K562 (cell line): ENCODE results near the gene WBP2NL. TPM values are rescaled to one million over a fixed set of nuclear protein-coding genes. Genes with fewer than 3 reads are reported as not detected.

ENCODE experiments used
- ATAC-seq: fragments of 200-7000 bp; cut with Tn5 transposase; 3 replicates; pipeline ENCODE4 v1.9.1; 2020; ENCODE audit warnings: moderate library complexity
- BruUV-seq: library from RNA; stranded (reverse); fragments of 400-500 nt; replicated peaks from 2 replicates; lab custom pipeline; 2021; lab: Mats Ljungman, UMichigan
- CTCF ChIA-PET: fragments of 300-600 bp; formaldehyde crosslinking; extraction: SDS; loops from one replicate; lab custom pipeline; 2021; ENCODE audit warnings: low intra/inter-chr PET ratio; lab: Yijun Ruan, JAX
- POLR2A ChIA-PET: fragments of 300-600, 350-650 bp; sonication (Branson Sonifier 250); formaldehyde crosslinking; extraction: SDS; loops from one replicate; lab custom pipeline; 2021; ENCODE audit warnings: antibody characterized with exemption, inconsistent platforms; lab: Yijun Ruan, JAX
- DNase-seq, 4 experiments: peaks; one replicate each; pipeline versions ENCODE4 v3.0.0 to v3.0.0-alpha.2; 2011 to 2018; ENCODE audit warnings: low spot score in 3 of 4, mixed read lengths in 3 of 4; ENCODE audit errors: extremely low read depth in 1 of 4
- FAIRE-seq: peaks from 2 replicates; lab custom pipeline; 2011; peaks lifted over from hg19 to GRCh38; lab: Jason Lieb, UNC
- H2AFZ ChIP-seq: 2 replicates; pipeline ENCODE4 v1.6.0; 2011; ENCODE audit warnings: low read depth, low read length, control low read depth, inconsistent platforms
- H3K27ac ChIP-seq: fragments of 200-600 bp; 3 replicates; pipeline ENCODE4 v1.8.0; 2011; ENCODE audit warnings: low read depth, mild to moderate bottlenecking, control low read depth, inconsistent platforms, low read length, moderate library complexity, mixed read lengths; ENCODE audit errors: extremely low read depth
- H3K27me3 ChIP-seq, 2 experiments: fragments of 300-600 bp in 1 of 2; 2 replicates in 1 of 2; 3 replicates in 1 of 2; pipeline versions ENCODE4 v1.6.0 to v1.8.0; 2011; ENCODE audit warnings: inconsistent platforms in 2 of 2, low read length in 2 of 2, mild to moderate bottlenecking in 1 of 2, mixed read lengths in 1 of 2, moderate library complexity in 1 of 2; ENCODE audit not compliant: control insufficient read depth in 2 of 2, insufficient read depth in 2 of 2
- H3K36me3 ChIP-seq: fragments of 300-600 bp; 3 replicates; pipeline ENCODE4 v1.8.0; 2011; ENCODE audit warnings: mild to moderate bottlenecking, low read length, inconsistent platforms; ENCODE audit not compliant: control insufficient read depth, insufficient read depth
- H3K4me1 ChIP-seq, 2 experiments: fragments of 200-600 bp in 1 of 2; replicated peaks in 1 of 2; 2 replicates in 1 of 2; 3 replicates in 1 of 2; pipeline versions ENCODE4 v1.5.1 to v1.8.0; 2011; ENCODE audit warnings: inconsistent platforms in 2 of 2, low read length in 2 of 2, mild to moderate bottlenecking in 1 of 2, mixed read lengths in 1 of 2, moderate library complexity in 1 of 2; ENCODE audit not compliant: control insufficient read depth in 2 of 2, insufficient read depth in 2 of 2
- H3K4me2 ChIP-seq: 2 replicates; pipeline ENCODE4 v1.6.1; 2011; ENCODE audit warnings: low read length, control low read depth, inconsistent platforms, mixed read lengths; ENCODE audit not compliant: insufficient read depth
- H3K4me3 ChIP-seq: fragments of 200-600 bp; sonication (generic), shearing (Covaris generic); 2 replicates; pipeline ENCODE4 v1.5.1; 2016; ENCODE audit warnings: control low read depth, inconsistent platforms
- H3K79me2 ChIP-seq: fragments of 200-600 bp; 3 replicates; pipeline ENCODE4 v1.8.0; 2011; ENCODE audit warnings: low read length, inconsistent platforms; ENCODE audit not compliant: control insufficient read depth, insufficient read depth
- H3K9ac ChIP-seq, 2 experiments: 2 replicates each; pipeline versions ENCODE4 v1.6.0 to v1.6.1; 2011; ENCODE audit warnings: low read depth in 2 of 2, low read length in 2 of 2, control low read depth in 1 of 2, inconsistent platforms in 1 of 2, mild to moderate bottlenecking in 1 of 2, mixed read lengths in 1 of 2; ENCODE audit not compliant: insufficient read depth in 1 of 2
- H3K9me1 ChIP-seq: one replicate; pipeline ENCODE4 v1.6.0; 2011; ENCODE audit warnings: inconsistent platforms, mild to moderate bottlenecking, low read length, moderate library complexity; ENCODE audit not compliant: control insufficient read depth, insufficient read depth
- H3K9me3 ChIP-seq: replicated peaks from 2 replicates; pipeline ENCODE4 v1.5.1; 2011; ENCODE audit warnings: low read depth, low read length, inconsistent platforms; ENCODE audit not compliant: control insufficient read depth, insufficient read depth
- H4K20me1 ChIP-seq: replicated peaks from 2 replicates; pipeline ENCODE4 v1.6.1; 2011; ENCODE audit warnings: low read length, inconsistent platforms, mixed read lengths; ENCODE audit not compliant: control insufficient read depth, insufficient read depth
- C11orf30 ChIP-seq: fragments of 450-650 bp; IDR thresholded peaks from 2 replicates; pipeline ENCODE4 v1.6.1; 2016; ENCODE audit warnings: low read depth, mild to moderate bottlenecking
- CBX8 ChIP-seq: fragments of 200-600 bp; sonication (generic); IDR thresholded peaks from 2 replicates; pipeline ENCODE4 v1.6.1; 2012; ENCODE audit warnings: borderline replicate concordance, mixed run types, low read depth, mild to moderate bottlenecking, moderate library complexity, mixed read lengths, low read length, control low read depth, inconsistent platforms; ENCODE audit not compliant: poor library complexity, severe bottlenecking; ENCODE audit errors: extremely low read depth
- CREBBP ChIP-seq: IDR thresholded peaks from one replicate; pipeline ENCODE4 v1.6.1; 2012; ENCODE audit warnings: low read depth, mild to moderate bottlenecking, control low read depth, inconsistent platforms, low read length
- ELF4 ChIP-seq: fragments of 450-650 bp; formaldehyde crosslinking; IDR thresholded peaks from 2 replicates; pipeline ENCODE4 v1.4.0; 2022; ENCODE audit warnings: missing genetic modification characterization
- ETV5 ChIP-seq: sonication (generic); formaldehyde crosslinking; IDR thresholded peaks from 2 replicates; pipeline ENCODE4 v1.4.0; 2020; ENCODE audit warnings: low read depth, mild to moderate bottlenecking, missing genetic modification reagents
- PRPF4 ChIP-seq: fragments of 200-400 bp; formaldehyde crosslinking; IDR thresholded peaks from one replicate; pipeline ENCODE4 v1.6.1; 2017; ENCODE audit warnings: low read length, low read depth, mild to moderate bottlenecking; ENCODE audit not compliant: insufficient read depth, poor library complexity, severe bottlenecking
- ZNF408 ChIP-seq: fragments of 250-450 bp; sonication (Bioruptor Pico); IDR thresholded peaks from 2 replicates; pipeline ENCODE4 v1.4.0; 2020; ENCODE audit warnings: low read depth, mild to moderate bottlenecking, moderate library complexity
- ZNF707 ChIP-seq: fragments of 250-450 bp; sonication (Bioruptor Pico); conservative IDR thresholded peaks from 2 replicates; pipeline ENCODE4 v1.8.0; 2022; ENCODE audit warnings: inconsistent platforms, mild to moderate bottlenecking, moderate library complexity
- ZNF778 ChIP-seq: fragments of 450-650 bp; formaldehyde crosslinking; IDR thresholded peaks from 2 replicates; pipeline ENCODE4 v1.4.0; 2020; ENCODE audit warnings: mild to moderate bottlenecking, moderate library complexity
- ZNF830 ChIP-seq: fragments of 250-450 bp; sonication (Bioruptor Pico); IDR thresholded peaks from 2 replicates; pipeline ENCODE4 v1.5.0; 2021; ENCODE audit warnings: mild to moderate bottlenecking
- WGBS: fragments of 100-300 bp; shearing (Covaris generic); methylation state at CpG from one replicate; pipeline ENCODE4 v1.1.6; 2016; ENCODE audit warnings: low coverage, mixed read lengths; ENCODE audit not compliant: insufficient coverage; ENCODE audit errors: missing lambda C conversion rate; 5-methylcytosine and 5-hydroxymethylcytosine counted together
- in situ Hi-C: fragments of 300-500 bp; cut with MboI; formaldehyde crosslinking; loops from 4 replicates; pipeline ENCODE4 v1.15.0; 2018; ENCODE audit warnings: inconsistent platforms, mixed read lengths
- intact Hi-C: fragments of 100-400 bp; cut with micrococcal nuclease; formaldehyde crosslinking; loops from 2 replicates; pipeline ENCODE4 v1.14.2; 2022
- polyA plus RNA-seq, 8 experiments: library from polyadenylated mRNA; depleted of rRNA in 4 of 8; stranded (reverse) in 5 of 8; unstranded in 3 of 8; fragments of >200 nt; fragmentation: Nextera tagmentation in 2 of 8; fragmentation: Illumina TruSeq in 1 of 8; extraction: Ambion mirVana in 2 of 8; extraction: Trizol in 1 of 8; gene quantifications; 2 replicates each; pipeline versions ENCODE4 v1.2.1 to v1.2.3, GENCODE V29; 2011 to 2014; ENCODE audit warnings: inconsistent platforms in 1 of 8, missing spikeins in 1 of 8
- total RNA-seq, 7 experiments: library from RNA; depleted of rRNA in 6 of 7; stranded (reverse); fragments of >200 nt in 6 of 7; fragmentation: Illumina TruSeq in 2 of 7; extraction: Trizol in 2 of 7; gene quantifications; 2 replicates each; pipeline versions ENCODE4 v1.2.1 to v1.2.3, GENCODE V29; 2011 to 2021; ENCODE audit warnings: low replicate concordance in 1 of 7
- TF ChIP-seq, protein P1 (sequence below): fragments of 250-450 bp; sonication (Bioruptor Pico); IDR thresholded peaks from 2 replicates; pipeline ENCODE4 v1.8.0; 2021; ENCODE audit warnings: moderate library complexity, mild to moderate bottlenecking, inconsistent platforms

The WBP2NL gene
- total and polyA plus RNA-seq, 9 of the 15 experiments (the other 6 are each of a cell fraction or from before 2014, with no cell fraction given), result not detected

DNA sequence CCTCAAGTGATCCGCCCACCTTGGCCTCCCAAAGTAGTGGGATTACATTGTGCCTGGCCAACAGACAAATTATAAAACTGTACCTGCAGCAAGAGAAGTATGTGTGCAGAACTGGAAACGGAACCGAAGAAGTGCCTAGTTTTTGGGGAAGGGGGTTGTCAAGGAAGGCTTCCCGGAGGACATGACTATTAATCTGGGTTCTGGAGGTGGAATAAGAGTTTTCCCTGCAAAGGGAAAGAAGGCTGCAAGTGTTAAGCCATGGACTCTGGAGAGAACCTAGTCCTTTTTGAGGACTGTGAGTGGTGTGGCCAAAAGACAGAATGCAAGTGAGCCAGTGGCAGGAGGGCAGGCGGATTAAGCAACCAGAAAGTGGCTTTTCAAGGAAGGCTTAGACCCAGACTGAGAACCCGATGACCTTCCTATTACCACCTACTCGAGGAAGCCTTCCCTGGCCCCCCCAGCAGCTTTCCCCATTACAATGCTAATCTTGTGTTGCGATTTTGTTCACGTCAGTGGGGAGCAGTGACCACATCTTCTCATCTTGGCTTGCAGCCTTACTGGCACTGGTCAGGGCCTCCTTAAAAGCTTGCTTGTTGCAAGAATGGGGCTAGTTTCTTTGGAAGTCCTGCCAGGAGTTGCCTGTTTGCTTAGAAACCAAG, 35.0 kb upstream of the WBP2NL start:
- Histone ChIP-seq H3K27me3 (no peaks in the 10 kb centered on the region), H3K4me3 (no peak overlapping the region), H3K79me2 (no peaks in the 10 kb centered on the region), H3K9ac (no peak overlapping the region), H3K4me1 (peaks cover 14% of the 10 kb centered on the region in 2 experiments), H3K9me1 (no peaks in the 10 kb centered on the region), H2AFZ (no peak overlapping the region), H3K4me2 (no peak overlapping the region), H3K36me3 (no peaks in the 10 kb centered on the region), H4K20me1 (no peaks in the 10 kb centered on the region), H3K27ac (no peak overlapping the region), H3K9me3 (no peaks in the 10 kb centered on the region)
- ChIA-PET POLR2A (interaction anchor here (0.8 to 1.2 kb wide), 3 partner anchors 38 to 176 kb away, joined by 3 read pairs; no protein-coding TSS in a partner anchor), CTCF (no interaction called here)
- no TSS peak for BruUV-seq
- DNase-seq, result no peak
- FAIRE-seq, result no peak
- 26% methylated on average over 9 of the region's 9 CpGs for WGBS
- in situ Hi-C loops (loop anchor here (25.0 kb wide), 1 partner anchor 474 kb away; the partner anchor contains the start of gene NFAM1), intact Hi-C loops (loop anchor here (10.0 kb wide), 2 partner anchors 111 to 151 kb away; partner anchors contain the start of genes NAGA, PHETA2 and SMDT1)
- no peak for ATAC-seq
- no peak for TF ChIP-seq ZNF707
- no peak for TF ChIP-seq ETV5 (CRISPR knock-in tag)
- TF ChIP-seq ZNF778 (CRISPR knock-in tag), result no peak
- TF ChIP-seq, protein P1, sequence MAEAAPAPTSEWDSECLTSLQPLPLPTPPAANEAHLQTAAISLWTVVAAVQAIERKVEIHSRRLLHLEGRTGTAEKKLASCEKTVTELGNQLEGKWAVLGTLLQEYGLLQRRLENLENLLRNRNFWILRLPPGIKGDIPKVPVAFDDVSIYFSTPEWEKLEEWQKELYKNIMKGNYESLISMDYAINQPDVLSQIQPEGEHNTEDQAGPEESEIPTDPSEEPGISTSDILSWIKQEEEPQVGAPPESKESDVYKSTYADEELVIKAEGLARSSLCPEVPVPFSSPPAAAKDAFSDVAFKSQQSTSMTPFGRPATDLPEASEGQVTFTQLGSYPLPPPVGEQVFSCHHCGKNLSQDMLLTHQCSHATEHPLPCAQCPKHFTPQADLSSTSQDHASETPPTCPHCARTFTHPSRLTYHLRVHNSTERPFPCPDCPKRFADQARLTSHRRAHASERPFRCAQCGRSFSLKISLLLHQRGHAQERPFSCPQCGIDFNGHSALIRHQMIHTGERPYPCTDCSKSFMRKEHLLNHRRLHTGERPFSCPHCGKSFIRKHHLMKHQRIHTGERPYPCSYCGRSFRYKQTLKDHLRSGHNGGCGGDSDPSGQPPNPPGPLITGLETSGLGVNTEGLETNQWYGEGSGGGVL (CRISPR knock-in tag), result no peak
- no peak for TF ChIP-seq ZNF830
- no peak for TF ChIP-seq CREBBP
- TF ChIP-seq CBX8, result no peak
- no peak for TF ChIP-seq PRPF4
- no peak for TF ChIP-seq C11orf30
- TF ChIP-seq ELF4, result no peak
- no peak for TF ChIP-seq ZNF408
